Measurements from ENCODE around the gene SLC25A3.
A peak's percentile ranks its signal among the peaks of the same experiment; 100 is the strongest.

SLC25A3 gene

GRCh38 chr12:98593351-98594049, at the start of gene SLC25A3:
SLC25A3 (plus strand) TSS chr12:98593686; CDS start chr12:98593979, 293 bp downstream.
- Histone ChIP-seq H3K9me2 (ENCODE audit: low read depth, low read length) (no peaks in the 10 kb centered on the region), H4K20me1 (ENCODE audit: insufficient read depth, low read length) (0 out of 2 replicates have a peak, but pooled peaks cover 4% of the 10 kb centered on the region), H3K27me3 (ENCODE audit: insufficient read depth, low read length) (no peaks in the 10 kb centered on the region), H3K9ac (ENCODE audit: low read length) (peak within 1 kb of the TSS; percentile 100), H3K4me3 (ENCODE audit: low read depth, low read length, poor library complexity, severe bottlenecking) (peak within 1 kb of the TSS; percentile 100), H2AFZ (ENCODE audit: low read length) (peak within 1 kb of the TSS; percentile 35; the same call in 1 of the 2 replicates), H3K79me2 (ENCODE audit: insufficient read depth, low read length) (peaks cover 37% of the 10 kb centered on the region), H3K9me3 (ENCODE audit: low read length) (no peaks in the 10 kb centered on the region), H3F3A (ENCODE audit: insufficient read depth, low read length) (no peaks in the 10 kb centered on the region), H3K4me1 (ENCODE audit: insufficient read depth, low read length, severe bottlenecking) (peaks cover 27% of the 10 kb centered on the region), H3K27ac (ENCODE audit: low read depth, low read length, poor library complexity, severe bottlenecking) (peak within 1 kb of the TSS; percentile 80), H3K4me2 (ENCODE audit: low read length) (peak within 1 kb of the TSS; percentile 82), H3K36me3 (ENCODE audit: insufficient read depth, low read length) (peaks cover 46% of the 10 kb centered on the region)
- no peak for TF ChIP-seq CTCF (IDR thresholded peaks at IDR 0.05; ENCODE audit: low read length)
- TF ChIP-seq EZH2 (IDR thresholded peaks at IDR 0.05; ENCODE audit: borderline replicate concordance, low read length) = no peak

DNA sequence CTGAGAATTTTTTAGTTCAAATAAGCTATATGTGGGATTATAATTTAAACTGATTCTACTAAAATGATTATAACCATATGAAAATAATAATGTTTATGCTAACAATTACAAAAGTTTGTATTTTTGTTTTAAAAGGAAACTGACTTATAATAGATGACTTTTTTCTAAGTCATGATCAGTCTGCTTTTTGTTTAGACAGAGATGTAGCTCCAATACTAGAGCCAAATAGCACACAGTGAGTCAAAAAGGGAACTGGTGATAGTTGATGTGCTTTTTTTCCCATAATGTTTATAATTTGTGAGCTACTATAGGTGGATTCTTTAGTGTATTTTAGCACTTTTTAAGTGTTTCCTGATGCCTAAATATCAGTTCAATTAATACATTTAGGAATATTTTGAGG, 49.8 kb upstream of the SLC25A3 start:
- Histone ChIP-seq H3K36me3 (ENCODE audit: insufficient read depth, low read length) (peaks cover 94% of the 10 kb centered on the region), H3K79me2 (ENCODE audit: insufficient read depth, low read length) (0 out of 2 replicates have a peak, but pooled peaks cover 8% of the 10 kb centered on the region), H3K27ac (ENCODE audit: low read depth, low read length, poor library complexity, severe bottlenecking) (no peak overlapping the region)

GRCh38 chr12:98544751-98545150, 48.7 kb upstream of the SLC25A3 start:
- Histone ChIP-seq H3F3A (ENCODE audit: insufficient read depth, low read length) (peaks cover 2% of the 10 kb centered on the region; the same call in 1 of the 2 replicates), H3K79me2 (ENCODE audit: insufficient read depth, low read length) (0 out of 2 replicates have a peak, but pooled peaks cover 8% of the 10 kb centered on the region), H3K4me1 (ENCODE audit: insufficient read depth, low read length, severe bottlenecking) (no peaks in the 10 kb centered on the region), H3K9ac (ENCODE audit: low read length) (no peak overlapping the region), H3K36me3 (ENCODE audit: insufficient read depth, low read length) (peaks cover 96% of the 10 kb centered on the region), H3K9me2 (ENCODE audit: low read depth, low read length) (no peaks in the 10 kb centered on the region), H3K4me3 (ENCODE audit: low read depth, low read length, poor library complexity, severe bottlenecking) (no peak overlapping the region), H2AFZ (ENCODE audit: low read length) (no peak overlapping the region), H3K27ac (ENCODE audit: low read depth, low read length, poor library complexity, severe bottlenecking) (no peak overlapping the region), H3K9me3 (ENCODE audit: low read length) (no peaks in the 10 kb centered on the region), H3K4me2 (ENCODE audit: low read length) (no peak overlapping the region), H3K27me3 (ENCODE audit: insufficient read depth, low read length) (no peaks in the 10 kb centered on the region), H4K20me1 (ENCODE audit: insufficient read depth, low read length) (no peaks in the 10 kb centered on the region; the same call in 1 of the 2 replicates)
- no peak for TF ChIP-seq EZH2 (IDR thresholded peaks at IDR 0.05; ENCODE audit: borderline replicate concordance, low read length)
- no peak for TF ChIP-seq CTCF (IDR thresholded peaks at IDR 0.05; ENCODE audit: low read length)

More for the DNA sequence above, 49.8 kb upstream of the SLC25A3 start:
- no peak for TF ChIP-seq EZH2 (IDR thresholded peaks at IDR 0.05; ENCODE audit: borderline replicate concordance, low read length)
- no peak for TF ChIP-seq CTCF (IDR thresholded peaks at IDR 0.05; ENCODE audit: low read length)
- Histone ChIP-seq H3K9me3 (ENCODE audit: low read length) (no peaks in the 10 kb centered on the region), H3K4me2 (ENCODE audit: low read length) (no peak overlapping the region), H4K20me1 (ENCODE audit: insufficient read depth, low read length) (no peaks in the 10 kb centered on the region; the same call in 1 of the 2 replicates), H3K4me1 (ENCODE audit: insufficient read depth, low read length, severe bottlenecking) (no peaks in the 10 kb centered on the region), H3K4me3 (ENCODE audit: low read depth, low read length, poor library complexity, severe bottlenecking) (no peak overlapping the region), H3F3A (ENCODE audit: insufficient read depth, low read length) (no peaks in the 10 kb centered on the region; the same call in 1 of the 2 replicates), H3K9ac (ENCODE audit: low read length) (no peak overlapping the region), H3K27me3 (ENCODE audit: insufficient read depth, low read length) (no peaks in the 10 kb centered on the region), H2AFZ (ENCODE audit: low read length) (no peak overlapping the region), H3K9me2 (ENCODE audit: low read depth, low read length) (no peaks in the 10 kb centered on the region)
